Activated B cell treated with CpG ODN at 0.5 μM for 24 hours (primary cell): ENCODE measurements around the gene MAFB. TPM values are rescaled to one million over a fixed set of nuclear protein-coding genes. Genes with fewer than 3 reads are reported as not detected.

ENCODE experiments used
- ATAC-seq: fragments of 200-7000 bp; cut with Tn5 transposase; one replicate; pipeline ENCODE4 v1.10.0; 2021; ENCODE audit warnings: low read depth, mild to moderate bottlenecking, moderate library complexity
- CTCF ChIA-PET: fragments of 350-600 bp; sonication (Branson Sonifier 250); formaldehyde crosslinking; loops from one replicate; lab custom pipeline; 2021; ENCODE audit warnings: antibody characterized with exemption; lab: Charles Lee
- POLR2A ChIA-PET: fragments of 350-600 bp; sonication (Branson Sonifier 250); formaldehyde crosslinking; loops from one replicate; lab custom pipeline; 2021; ENCODE audit warnings: antibody characterized with exemption; lab: Charles Lee
- DNase-seq: peaks from one replicate; pipeline ENCODE4 v3.0.0; 2022
- H3K27ac Mint-ChIP-seq: one replicate; pipeline ENCODE4 v1.8.0; 2020; ENCODE audit warnings: mixed read lengths
- H3K27me3 Mint-ChIP-seq: one replicate; pipeline ENCODE4 v1.8.0; 2021; ENCODE audit warnings: mixed read lengths
- H3K36me3 Mint-ChIP-seq: one replicate; pipeline ENCODE4 v1.8.0; 2021; ENCODE audit warnings: low read depth, mixed read lengths
- H3K4me1 Mint-ChIP-seq: one replicate; pipeline ENCODE4 v1.8.0; 2021; ENCODE audit warnings: mixed read lengths
- H3K4me3 Mint-ChIP-seq: one replicate; pipeline ENCODE4 v1.8.0; 2020; ENCODE audit warnings: mild to moderate bottlenecking, mixed read lengths
- H3K9me3 Mint-ChIP-seq: one replicate; pipeline ENCODE4 v1.8.0; 2020; ENCODE audit warnings: mixed read lengths
- intact Hi-C: fragments of 100-400 bp; cut with micrococcal nuclease; formaldehyde crosslinking; loops from one replicate; pipeline ENCODE4 v1.15.1; 2024
- total RNA-seq: library from RNA; stranded (reverse); gene quantifications from 2 replicates; pipeline ENCODE4 v1.2.3, GENCODE V29; 2022
- TF ChIP-seq, protein P1 (sequence below): fragments of 200-600 bp; IDR thresholded peaks from one replicate; pipeline ENCODE4 v1.8.0; 2022; ENCODE audit warnings: antibody characterized with exemption, mild to moderate bottlenecking

MAFB gene
- total RNA-seq, 1 donor from 2014 or later: 1.1 TPM

DNA sequence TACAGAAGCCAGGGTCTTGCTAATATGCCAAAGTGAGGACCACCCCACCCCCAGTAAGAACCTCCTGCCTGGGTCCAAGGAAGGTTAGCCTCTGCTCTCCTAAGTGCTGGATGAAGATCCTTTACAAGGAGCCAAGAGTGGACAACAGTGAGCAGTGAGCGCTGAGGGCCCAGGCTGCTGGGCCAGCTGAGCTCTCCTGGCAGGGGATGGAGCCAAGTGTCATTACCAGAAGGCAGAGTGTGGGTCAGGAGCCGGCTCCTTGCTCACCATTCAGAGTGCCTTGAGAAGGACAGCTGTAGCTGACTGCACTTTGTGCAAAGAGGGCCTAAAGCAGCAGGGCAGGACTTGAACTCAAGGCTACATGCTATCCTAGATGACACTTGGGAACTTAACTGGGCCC, 16.9 kb downstream of the MAFB start:
- no peak for DNase-seq
- ATAC-seq: no peak
- H3K4me3 Mint-ChIP-seq: no peak overlapping the region
- TF ChIP-seq, protein P1, sequence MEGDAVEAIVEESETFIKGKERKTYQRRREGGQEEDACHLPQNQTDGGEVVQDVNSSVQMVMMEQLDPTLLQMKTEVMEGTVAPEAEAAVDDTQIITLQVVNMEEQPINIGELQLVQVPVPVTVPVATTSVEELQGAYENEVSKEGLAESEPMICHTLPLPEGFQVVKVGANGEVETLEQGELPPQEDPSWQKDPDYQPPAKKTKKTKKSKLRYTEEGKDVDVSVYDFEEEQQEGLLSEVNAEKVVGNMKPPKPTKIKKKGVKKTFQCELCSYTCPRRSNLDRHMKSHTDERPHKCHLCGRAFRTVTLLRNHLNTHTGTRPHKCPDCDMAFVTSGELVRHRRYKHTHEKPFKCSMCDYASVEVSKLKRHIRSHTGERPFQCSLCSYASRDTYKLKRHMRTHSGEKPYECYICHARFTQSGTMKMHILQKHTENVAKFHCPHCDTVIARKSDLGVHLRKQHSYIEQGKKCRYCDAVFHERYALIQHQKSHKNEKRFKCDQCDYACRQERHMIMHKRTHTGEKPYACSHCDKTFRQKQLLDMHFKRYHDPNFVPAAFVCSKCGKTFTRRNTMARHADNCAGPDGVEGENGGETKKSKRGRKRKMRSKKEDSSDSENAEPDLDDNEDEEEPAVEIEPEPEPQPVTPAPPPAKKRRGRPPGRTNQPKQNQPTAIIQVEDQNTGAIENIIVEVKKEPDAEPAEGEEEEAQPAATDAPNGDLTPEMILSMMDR: no peak
- peaks cover 14% of the 10 kb centered on the region for H3K27me3 Mint-ChIP-seq
- ChIA-PET POLR2A (no interaction called here), CTCF (no interaction called here)
- H3K4me1 Mint-ChIP-seq: no peaks in the 10 kb centered on the region
- intact Hi-C loops: no loop called here
- H3K27ac Mint-ChIP-seq: no peak overlapping the region
- no peaks in the 10 kb centered on the region for H3K9me3 Mint-ChIP-seq
- no peaks in the 10 kb centered on the region for H3K36me3 Mint-ChIP-seq

DNA sequence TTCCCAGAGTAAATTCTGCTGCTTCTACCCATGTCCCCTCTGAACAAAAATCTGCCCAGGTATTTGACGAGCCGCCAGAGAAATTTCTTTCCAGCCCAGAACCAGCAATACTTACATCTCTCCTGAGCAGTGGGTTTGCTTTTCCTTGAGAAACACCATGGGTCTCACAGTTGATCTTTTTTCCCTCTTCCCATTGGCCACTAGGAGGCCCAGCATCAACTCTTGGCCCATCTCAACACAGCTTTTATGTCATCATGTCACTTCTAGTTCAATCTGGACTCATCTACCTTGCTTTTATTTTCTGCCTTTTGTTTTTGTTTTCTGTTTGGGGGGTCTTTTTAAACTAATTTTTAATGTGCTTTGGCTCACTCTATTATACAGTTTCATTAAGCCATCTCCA, 18.8 kb downstream of the MAFB start:
- no peak for ATAC-seq
- ChIA-PET POLR2A (no interaction called here), CTCF (no interaction called here)
- intact Hi-C loops: no loop called here
- no peak overlapping the region for H3K27ac Mint-ChIP-seq
- H3K4me1 Mint-ChIP-seq: no peaks in the 10 kb centered on the region
- H3K27me3 Mint-ChIP-seq: peaks cover 11% of the 10 kb centered on the region
- no peak overlapping the region for H3K4me3 Mint-ChIP-seq
- H3K9me3 Mint-ChIP-seq: no peaks in the 10 kb centered on the region
- no peaks in the 10 kb centered on the region for H3K36me3 Mint-ChIP-seq
- no peak for DNase-seq
- TF ChIP-seq, protein P1: no peak

DNA sequence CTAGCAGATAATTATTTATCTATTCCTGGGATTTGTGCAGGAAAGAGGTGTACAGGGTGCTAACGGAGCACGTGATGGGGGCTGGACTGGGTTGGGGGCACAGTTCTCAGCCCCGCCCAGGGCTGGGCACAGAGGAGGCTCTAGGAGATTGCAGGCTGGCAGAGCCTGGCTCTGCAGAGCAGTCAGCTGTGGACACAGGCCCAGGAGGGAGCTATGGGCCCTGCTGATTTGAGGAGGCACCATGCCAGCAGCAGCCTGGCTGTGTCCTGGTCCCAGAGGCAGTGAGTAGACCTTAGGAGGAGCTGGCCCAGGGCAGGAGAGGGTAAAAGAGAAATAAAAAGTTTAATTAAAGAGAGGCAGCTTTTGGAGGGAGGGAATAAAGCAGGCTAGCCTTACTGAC, 19.3 kb downstream of the MAFB start:
- intact Hi-C loops: no loop called here
- Mint-ChIP-seq H3K27ac (no peak overlapping the region), H3K4me1 (no peaks in the 10 kb centered on the region), H3K9me3 (no peaks in the 10 kb centered on the region), H3K36me3 (no peaks in the 10 kb centered on the region), H3K4me3 (no peak overlapping the region), H3K27me3 (peaks cover 9% of the 10 kb centered on the region)
- TF ChIP-seq, protein P1: no peak
- ChIA-PET POLR2A (no interaction called here), CTCF (no interaction called here)
- DNase-seq: no peak
- ATAC-seq: no peak

DNA sequence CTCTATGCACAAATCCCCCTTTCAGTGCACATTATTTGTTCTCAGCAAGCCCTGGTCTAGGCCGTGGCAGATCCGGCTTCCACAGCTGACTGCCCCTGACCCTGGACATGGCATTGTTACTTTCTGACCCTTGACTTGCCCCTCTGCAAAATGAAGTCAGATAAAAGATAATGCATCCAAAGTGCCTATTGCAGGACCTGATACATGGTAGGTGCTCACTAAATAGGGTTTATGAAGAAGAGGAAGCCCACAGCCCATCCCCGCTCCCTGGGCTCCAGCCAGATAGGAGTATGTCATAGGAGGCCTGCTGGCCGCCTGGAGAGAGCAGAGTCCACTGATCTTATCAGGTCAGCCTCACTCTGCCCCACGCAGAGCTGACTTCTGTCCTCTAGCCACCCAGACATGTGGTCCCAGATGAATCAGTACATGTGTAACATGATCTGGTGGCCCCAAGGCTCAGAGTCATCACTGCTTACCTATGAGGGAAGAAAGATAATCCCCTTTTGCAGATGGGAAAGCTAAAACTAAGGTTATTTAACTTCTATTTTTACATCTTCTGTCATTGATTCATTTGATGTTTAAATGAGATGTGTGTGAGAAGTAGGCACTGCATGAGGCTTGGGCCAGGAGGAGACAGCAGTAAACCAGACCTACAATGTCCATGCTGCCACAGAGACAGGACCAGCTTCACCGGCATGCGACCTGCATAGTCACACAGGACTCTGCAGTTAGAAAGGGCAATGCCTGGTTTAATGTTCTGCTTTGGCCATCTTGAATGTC, 20.4 kb downstream of the MAFB start:
- Mint-ChIP-seq H3K27me3 (peaks cover 4% of the 10 kb centered on the region), H3K9me3 (no peaks in the 10 kb centered on the region), H3K4me1 (no peaks in the 10 kb centered on the region), H3K36me3 (no peaks in the 10 kb centered on the region), H3K27ac (no peak overlapping the region), H3K4me3 (no peak overlapping the region)
- intact Hi-C loops: no loop called here
- DNase-seq: no peak
- ATAC-seq: no peak
- ChIA-PET POLR2A (no interaction called here), CTCF (no interaction called here)
- TF ChIP-seq, protein P1: no peak

DNA sequence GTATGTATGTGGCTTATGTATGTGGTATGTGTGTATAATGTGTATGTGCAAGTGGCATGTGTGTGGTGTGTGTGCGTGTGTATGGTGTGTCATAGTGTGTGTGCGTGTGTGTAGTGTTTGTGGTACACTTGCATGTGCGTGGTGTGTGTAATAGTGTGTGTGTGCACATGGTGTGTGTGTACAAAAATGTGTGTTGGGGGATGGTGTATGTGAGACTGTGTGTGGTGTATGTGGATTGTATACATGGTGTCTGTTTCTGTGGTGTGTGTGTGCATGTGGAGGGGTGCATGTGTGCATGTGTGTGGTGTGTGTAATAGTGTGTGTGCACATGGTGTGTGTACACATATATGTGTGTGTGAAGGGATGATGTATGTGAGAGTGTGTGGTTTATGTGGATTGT, 21.5 kb downstream of the MAFB start:
- TF ChIP-seq, protein P1: no peak
- ChIA-PET POLR2A (no interaction called here), CTCF (no interaction called here)
- no peaks in the 10 kb centered on the region for H3K27me3 Mint-ChIP-seq
- ATAC-seq (no peak), DNase-seq (no peak)
- H3K9me3 Mint-ChIP-seq: no peaks in the 10 kb centered on the region
- H3K36me3 Mint-ChIP-seq: no peaks in the 10 kb centered on the region
- H3K4me1 Mint-ChIP-seq: no peaks in the 10 kb centered on the region
- no peak overlapping the region for H3K27ac Mint-ChIP-seq
- intact Hi-C loops: no loop called here
- no peak overlapping the region for H3K4me3 Mint-ChIP-seq
